GM10266 (cell line): ENCODE data around the gene AXIN1.

Experiments used
- DNase-seq: peaks from one replicate; pipeline ENCODE4 v3.0.0; 2012; ENCODE audit errors: extremely low spot score
- TF ChIP-seq, protein P1 (sequence below): IDR thresholded peaks from 2 replicates; pipeline ENCODE4 v1.5.1; 2012; ENCODE audit warnings: mild to moderate bottlenecking, low read depth; ENCODE audit not compliant: control insufficient read depth, insufficient read depth; ENCODE audit errors: missing control alignments

The AXIN1 gene

DNA sequence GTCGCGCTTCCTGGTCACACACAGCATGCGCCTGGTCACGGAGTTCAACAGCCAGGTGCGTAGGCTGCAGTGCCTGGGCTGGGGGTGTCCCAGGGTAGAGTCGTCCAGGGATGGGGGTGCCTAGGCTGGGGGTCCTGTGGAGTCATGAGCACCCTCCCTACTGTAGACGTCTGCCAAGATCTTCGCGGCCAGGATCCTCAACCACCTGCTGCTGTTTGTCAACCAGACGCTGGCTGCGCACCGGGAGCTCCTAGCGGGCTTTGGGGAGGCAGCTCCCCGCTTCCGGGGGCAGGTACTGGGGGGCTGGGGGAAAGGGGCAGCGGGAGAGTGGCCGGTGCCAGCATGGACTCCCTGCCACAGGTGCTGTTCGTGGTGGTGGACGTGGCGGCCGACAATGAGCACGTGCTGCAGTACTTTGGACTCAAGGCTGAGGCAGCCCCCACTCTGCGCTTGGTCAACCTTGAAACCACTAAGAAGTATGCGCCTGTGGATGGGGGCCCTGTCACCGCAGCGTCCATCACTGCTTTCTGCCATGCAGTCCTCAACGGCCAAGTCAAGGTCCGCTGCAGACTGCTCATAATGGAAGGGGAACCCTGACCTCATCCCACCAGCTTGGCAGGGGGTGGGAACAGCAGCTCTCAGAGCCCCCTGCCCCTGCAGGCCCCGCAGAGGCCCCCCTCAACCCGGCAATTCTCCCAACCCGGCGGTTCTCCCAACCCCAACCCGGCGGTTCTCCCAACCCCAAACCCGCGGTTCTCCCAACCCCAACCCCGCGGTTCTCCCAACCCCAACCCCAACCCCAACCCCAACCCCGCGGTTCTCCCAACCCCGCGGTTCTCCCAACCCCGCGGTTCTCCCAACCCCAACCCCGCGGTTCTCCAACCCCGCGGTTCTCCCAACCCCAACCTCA, 67.1 kb downstream of the AXIN1 start:
- TF ChIP-seq, protein P1, sequence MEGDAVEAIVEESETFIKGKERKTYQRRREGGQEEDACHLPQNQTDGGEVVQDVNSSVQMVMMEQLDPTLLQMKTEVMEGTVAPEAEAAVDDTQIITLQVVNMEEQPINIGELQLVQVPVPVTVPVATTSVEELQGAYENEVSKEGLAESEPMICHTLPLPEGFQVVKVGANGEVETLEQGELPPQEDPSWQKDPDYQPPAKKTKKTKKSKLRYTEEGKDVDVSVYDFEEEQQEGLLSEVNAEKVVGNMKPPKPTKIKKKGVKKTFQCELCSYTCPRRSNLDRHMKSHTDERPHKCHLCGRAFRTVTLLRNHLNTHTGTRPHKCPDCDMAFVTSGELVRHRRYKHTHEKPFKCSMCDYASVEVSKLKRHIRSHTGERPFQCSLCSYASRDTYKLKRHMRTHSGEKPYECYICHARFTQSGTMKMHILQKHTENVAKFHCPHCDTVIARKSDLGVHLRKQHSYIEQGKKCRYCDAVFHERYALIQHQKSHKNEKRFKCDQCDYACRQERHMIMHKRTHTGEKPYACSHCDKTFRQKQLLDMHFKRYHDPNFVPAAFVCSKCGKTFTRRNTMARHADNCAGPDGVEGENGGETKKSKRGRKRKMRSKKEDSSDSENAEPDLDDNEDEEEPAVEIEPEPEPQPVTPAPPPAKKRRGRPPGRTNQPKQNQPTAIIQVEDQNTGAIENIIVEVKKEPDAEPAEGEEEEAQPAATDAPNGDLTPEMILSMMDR, result no peak
- DNase-seq, result no peak

DNA sequence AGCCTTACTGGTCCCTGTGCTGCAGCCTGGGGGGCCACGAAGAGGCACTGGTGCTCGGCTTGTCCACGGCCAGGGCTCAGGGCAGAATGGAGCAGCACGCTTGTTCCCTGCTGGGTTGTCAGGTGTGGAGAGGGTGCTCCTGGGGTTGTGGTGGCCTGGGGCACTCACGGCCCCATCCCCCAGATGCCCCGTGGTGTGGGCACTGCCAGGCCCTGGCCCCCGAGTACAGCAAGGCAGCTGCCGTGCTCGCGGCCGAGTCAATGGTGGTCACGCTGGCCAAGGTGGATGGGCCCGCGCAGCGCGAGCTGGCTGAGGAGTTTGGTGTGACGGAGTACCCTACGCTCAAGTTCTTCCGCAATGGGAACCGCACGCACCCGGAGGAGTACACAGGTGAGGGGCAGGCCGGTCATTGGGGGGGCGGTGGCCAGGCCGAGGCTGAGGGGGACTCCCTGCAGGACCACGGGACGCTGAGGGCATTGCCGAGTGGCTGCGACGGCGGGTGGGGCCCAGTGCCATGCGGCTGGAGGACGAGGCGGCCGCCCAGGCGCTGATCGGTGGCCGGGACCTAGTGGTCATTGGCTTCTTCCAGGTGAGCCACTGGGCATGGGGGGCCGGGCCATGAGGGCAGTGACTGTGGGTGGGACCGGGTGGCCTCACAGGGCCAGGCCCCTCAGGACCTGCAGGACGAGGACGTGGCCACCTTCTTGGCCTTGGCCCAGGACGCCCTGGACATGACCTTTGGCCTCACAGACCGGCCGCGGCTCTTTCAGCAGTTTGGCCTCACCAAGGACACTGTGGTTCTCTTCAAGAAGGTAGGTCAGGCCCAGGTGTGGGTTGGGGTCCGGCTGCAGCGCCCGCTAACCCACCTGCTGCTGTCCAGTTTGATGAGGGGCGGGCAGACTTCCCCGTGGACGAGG, 68.1 kb downstream of the AXIN1 start:
- DNase-seq, result no peak
- TF ChIP-seq, protein P1, result no peak

DNA sequence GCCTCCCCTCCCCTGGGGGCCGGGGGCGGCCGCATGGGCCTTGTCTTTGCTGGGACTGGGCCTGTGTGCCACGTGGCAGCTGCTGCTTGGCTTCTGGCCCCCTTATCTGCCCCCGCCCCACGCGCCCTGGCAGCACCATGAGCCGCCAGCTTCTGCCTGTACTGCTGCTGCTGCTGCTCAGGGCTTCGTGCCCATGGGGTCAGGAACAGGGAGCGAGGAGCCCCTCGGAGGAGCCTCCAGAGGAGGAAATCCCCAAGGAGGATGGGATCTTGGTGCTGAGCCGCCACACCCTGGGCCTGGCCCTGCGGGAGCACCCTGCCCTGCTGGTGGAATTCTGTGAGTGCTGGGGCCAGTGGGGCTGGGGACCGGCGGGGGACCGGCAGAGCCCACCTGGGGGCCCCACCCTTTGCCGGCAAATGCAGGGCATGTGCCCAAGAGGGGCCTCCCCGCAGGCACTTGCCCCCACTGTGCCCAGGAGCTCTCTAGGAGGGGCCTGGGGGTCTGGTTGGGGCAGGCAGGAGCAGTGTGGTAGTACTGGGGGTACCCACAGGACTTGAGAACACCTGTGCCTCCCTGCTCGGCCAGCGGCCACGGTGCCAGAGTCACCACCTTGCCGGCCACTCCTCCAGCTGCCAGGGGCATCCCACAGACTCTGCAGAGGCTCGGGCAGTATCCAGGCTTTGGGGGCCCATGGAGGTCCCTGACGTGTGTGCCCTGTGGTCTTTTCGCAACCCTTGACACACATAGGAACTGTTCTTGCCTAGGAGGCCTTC, 69.3 kb downstream of the AXIN1 start, which contains the start of gene PDIA2:
TSS of gene PDIA2 (plus strand) at position 132 of the 773 bp plus-strand sequence. CDS start at position 138, 6 bp downstream.
- TF ChIP-seq, protein P1, result no peak
- no peak for DNase-seq

DNA sequence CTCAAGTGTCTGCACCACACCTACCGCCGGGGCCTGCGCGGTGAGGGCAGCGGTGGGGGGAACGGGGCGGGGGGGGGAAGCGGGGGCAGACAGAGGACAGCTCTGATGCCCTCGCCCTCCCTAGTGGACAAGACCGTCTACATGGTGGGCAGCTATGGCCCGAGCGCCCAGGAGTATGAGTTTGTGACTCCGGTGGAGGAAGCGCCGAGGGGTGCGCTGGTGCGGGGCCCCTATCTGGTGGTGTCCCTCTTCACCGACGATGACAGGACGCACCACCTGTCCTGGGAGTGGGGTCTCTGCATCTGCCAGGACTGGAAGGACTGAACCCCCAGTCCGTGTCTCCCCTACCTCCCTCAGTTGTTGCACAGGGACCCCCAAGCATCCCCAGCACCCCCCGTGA, 70.0 kb downstream of the AXIN1 start:
- DNase-seq, result no peak
- TF ChIP-seq, protein P1, result no peak

DNA sequence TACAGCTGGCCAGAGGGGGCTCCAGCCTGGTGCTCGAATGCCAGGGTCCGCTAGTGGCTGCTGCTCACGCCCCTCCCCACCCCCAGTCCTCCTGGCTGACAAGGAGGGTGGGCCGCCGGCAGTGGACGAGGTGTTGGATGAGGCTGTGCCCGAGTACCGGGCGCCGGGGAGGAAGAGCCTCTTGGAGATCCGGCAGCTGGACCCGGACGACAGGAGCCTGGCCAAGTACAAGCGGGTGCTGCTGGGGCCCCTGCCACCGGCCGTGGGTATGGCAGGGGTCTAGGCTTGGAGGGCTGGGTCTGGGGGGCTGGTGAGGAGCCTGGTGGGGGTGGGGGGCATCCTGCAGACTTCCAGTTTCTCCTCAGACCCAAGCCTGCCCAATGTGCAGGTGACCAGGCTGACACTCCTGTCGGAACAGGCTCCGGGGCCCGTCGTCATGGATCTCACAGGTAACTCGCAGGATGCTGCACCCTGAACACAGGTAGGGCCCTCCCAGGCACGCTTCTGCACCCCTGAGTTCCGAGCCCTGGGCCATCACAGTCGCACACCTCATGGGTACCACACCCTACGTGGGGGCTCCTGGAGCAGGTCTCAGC, 70.8 kb downstream of the AXIN1 start:
- DNase-seq, result peak; percentile 43
- TF ChIP-seq, protein P1, result no peak

DNA sequence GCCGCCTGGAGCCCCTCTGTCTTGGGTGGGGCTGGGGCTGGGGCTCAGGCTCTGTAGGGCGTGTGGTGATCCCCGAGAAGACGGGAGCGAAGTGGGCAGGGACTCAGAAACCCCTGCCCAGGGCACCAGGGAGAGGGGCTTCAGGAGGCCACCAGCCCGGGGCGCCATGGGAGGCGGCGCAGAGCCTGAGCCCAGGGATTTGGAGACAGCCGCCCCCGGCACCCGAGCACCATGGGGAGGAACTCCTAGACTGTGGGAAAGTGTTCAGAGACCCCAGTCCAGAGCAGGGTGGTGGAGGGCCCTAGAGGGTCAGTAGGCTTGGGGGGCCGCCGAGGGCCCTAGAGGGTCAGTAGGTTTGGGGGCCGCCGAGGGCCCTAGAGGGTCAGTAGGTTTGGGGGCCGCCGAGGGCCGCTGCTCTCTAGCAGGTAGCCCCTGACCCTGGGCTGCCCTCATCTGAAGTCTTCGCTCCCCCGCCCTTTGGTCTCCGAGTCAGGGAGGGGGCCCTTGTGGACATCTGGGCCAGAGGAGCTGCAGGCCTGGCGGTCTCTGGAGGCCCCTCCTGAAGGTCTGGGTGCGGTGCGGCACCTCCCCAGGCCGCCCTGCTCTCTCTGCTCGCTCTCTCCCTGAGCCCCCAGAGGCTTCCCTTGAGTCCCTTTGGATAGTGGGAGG, 71.4 kb downstream of the AXIN1 start:
- TF ChIP-seq, protein P1, result no peak
- peak; percentile 38 for DNase-seq
